ENCODE results near the gene NPAS3.

DNA sequence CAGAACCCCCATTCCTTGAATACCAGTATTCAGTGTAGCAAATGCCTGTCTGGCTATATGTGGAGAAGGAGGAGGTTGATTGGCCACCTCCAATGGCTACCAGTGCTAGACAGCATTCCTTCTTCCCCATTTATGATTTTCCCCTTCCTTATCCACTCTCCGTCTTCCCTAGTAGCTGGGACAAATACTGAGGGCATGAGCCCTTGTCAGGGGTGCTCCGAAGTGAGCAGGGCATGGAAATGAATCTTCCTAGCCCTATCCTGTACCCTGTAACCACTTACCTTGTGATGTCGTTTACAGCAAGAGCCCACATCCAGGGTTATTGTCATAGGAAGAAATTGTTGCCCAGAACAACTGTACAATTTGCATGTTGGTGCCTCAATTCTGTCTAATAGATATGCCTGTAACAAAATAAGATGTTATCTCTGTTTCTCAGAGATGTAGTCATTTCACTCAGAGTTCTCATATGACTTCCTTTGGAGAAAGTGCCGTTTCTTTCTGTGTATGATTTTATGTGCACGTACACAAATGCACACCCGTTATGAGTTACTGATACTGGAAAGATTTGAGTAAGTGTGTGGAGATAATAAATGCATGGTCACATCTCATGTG, 588.5 kb downstream of the NPAS3 start:
- TF ChIP-seq, protein P1, sequence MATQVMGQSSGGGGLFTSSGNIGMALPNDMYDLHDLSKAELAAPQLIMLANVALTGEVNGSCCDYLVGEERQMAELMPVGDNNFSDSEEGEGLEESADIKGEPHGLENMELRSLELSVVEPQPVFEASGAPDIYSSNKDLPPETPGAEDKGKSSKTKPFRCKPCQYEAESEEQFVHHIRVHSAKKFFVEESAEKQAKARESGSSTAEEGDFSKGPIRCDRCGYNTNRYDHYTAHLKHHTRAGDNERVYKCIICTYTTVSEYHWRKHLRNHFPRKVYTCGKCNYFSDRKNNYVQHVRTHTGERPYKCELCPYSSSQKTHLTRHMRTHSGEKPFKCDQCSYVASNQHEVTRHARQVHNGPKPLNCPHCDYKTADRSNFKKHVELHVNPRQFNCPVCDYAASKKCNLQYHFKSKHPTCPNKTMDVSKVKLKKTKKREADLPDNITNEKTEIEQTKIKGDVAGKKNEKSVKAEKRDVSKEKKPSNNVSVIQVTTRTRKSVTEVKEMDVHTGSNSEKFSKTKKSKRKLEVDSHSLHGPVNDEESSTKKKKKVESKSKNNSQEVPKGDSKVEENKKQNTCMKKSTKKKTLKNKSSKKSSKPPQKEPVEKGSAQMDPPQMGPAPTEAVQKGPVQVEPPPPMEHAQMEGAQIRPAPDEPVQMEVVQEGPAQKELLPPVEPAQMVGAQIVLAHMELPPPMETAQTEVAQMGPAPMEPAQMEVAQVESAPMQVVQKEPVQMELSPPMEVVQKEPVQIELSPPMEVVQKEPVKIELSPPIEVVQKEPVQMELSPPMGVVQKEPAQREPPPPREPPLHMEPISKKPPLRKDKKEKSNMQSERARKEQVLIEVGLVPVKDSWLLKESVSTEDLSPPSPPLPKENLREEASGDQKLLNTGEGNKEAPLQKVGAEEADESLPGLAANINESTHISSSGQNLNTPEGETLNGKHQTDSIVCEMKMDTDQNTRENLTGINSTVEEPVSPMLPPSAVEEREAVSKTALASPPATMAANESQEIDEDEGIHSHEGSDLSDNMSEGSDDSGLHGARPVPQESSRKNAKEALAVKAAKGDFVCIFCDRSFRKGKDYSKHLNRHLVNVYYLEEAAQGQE (IDR thresholded peaks at IDR 0.05; ENCODE audit: insufficient read depth in 1 of 2, low read depth in 2 of 2, low read length in 2 of 2) = no peak
- TF ChIP-seq SIN3A (IDR thresholded peaks at IDR 0.05; ENCODE audit: borderline replicate concordance, insufficient read depth, low read length) (no peak), POLR2AphosphoS5 (IDR thresholded peaks at IDR 0.05; ENCODE audit: low read depth, low read length) (no peak), TAF1 (IDR thresholded peaks at IDR 0.05; ENCODE audit: borderline replicate concordance, insufficient read depth, low read length) (no peak), FOXP2 (optimal IDR thresholded peaks at IDR 0.05; ENCODE audit: borderline replicate concordance, extremely low read depth, extremely low read length, insufficient read depth) (no peak)

All from PFSK-1 (cell line).